Neural cell (in vitro differentiated cells): Measurements from ENCODE around the gene COBL. TPM values are rescaled to one million over a fixed set of nuclear protein-coding genes. Genes with fewer than 3 reads are reported as not detected.

Experiments used
- H2AFZ ChIP-seq: fragments of 200-600, 300-800 bp; sonication (generic), shearing (Covaris generic); 2 replicates; pipeline ENCODE4 v1.6.0; 2014; ENCODE audit warnings: low read depth, mild to moderate bottlenecking, antibody characterized with exemption, low read length, moderate library complexity
- H3F3A ChIP-seq: fragments of 200-600 bp; shearing (Covaris generic); 2 replicates; pipeline ENCODE4 v1.6.1; 2016; ENCODE audit warnings: mild to moderate bottlenecking, moderate library complexity, mixed read lengths, antibody characterized with exemption, low read length; ENCODE audit not compliant: insufficient read depth, poor library complexity, severe bottlenecking
- H3K27ac ChIP-seq: fragments of 200-600, 300-800 bp; sonication (generic), shearing (Covaris generic); 2 replicates; pipeline ENCODE4 v1.5.1; 2014; ENCODE audit warnings: mild to moderate bottlenecking, low read length, moderate library complexity
- H3K27me3 ChIP-seq: fragments of 300-800, 200-600 bp; sonication (generic), shearing (Covaris generic); 2 replicates; pipeline ENCODE4 v1.6.0; 2014; ENCODE audit warnings: mild to moderate bottlenecking, low read depth, low read length, moderate library complexity; ENCODE audit not compliant: insufficient read depth
- H3K36me3 ChIP-seq: fragments of 300-800, 200-600 bp; sonication (generic), shearing (Covaris generic); 2 replicates; pipeline ENCODE4 v1.5.1; 2014; ENCODE audit warnings: mild to moderate bottlenecking, antibody characterized with exemption, low read length, moderate library complexity; ENCODE audit not compliant: insufficient read depth
- H3K4me2 ChIP-seq: fragments of 300-800, 200-600 bp; sonication (generic), shearing (Covaris generic); 2 replicates; pipeline ENCODE4 v1.6.0; 2014; ENCODE audit warnings: mild to moderate bottlenecking, low read length
- H3K4me3 ChIP-seq: fragments of 300-800, 200-600 bp; sonication (generic), shearing (Covaris generic); 2 replicates; pipeline ENCODE4 v1.5.1; 2014; ENCODE audit warnings: mild to moderate bottlenecking, low read length, moderate library complexity
- H3K79me2 ChIP-seq: fragments of 200-600 bp; shearing (Covaris generic); replicated peaks from 2 replicates; pipeline ENCODE4 v1.6.0; 2014; ENCODE audit warnings: mild to moderate bottlenecking, low read length, moderate library complexity; ENCODE audit not compliant: insufficient read depth
- H3K9ac ChIP-seq: fragments of 300-800, 200-600 bp; sonication (generic), shearing (Covaris generic); 2 replicates; pipeline ENCODE4 v1.6.1; 2016; ENCODE audit warnings: mild to moderate bottlenecking, low read length, mixed read lengths
- H3K9me2 ChIP-seq: fragments of 200-600 bp; shearing (Covaris generic); 2 replicates; pipeline ENCODE4 v1.6.1; 2016; ENCODE audit warnings: mild to moderate bottlenecking, low read length, mixed read lengths; ENCODE audit not compliant: insufficient read depth
- H3K9me3 ChIP-seq: fragments of 200-600, 300-800 bp; sonication (generic), shearing (Covaris generic); 2 replicates; pipeline ENCODE4 v1.6.1; 2016; ENCODE audit warnings: mild to moderate bottlenecking, mixed run types, low read length, moderate library complexity, mixed read lengths
- H4K20me1 ChIP-seq: fragments of 200-600 bp; shearing (Covaris generic); 2 replicates; pipeline ENCODE4 v1.6.1; 2016; ENCODE audit warnings: mild to moderate bottlenecking, mixed run types; ENCODE audit not compliant: insufficient read depth
- CTCF ChIP-seq: fragments of 450-650 bp; IDR thresholded peaks from 2 replicates; pipeline ENCODE4 v1.5.1; 2014; ENCODE audit warnings: antibody characterized with exemption, mild to moderate bottlenecking, moderate library complexity; ENCODE audit not compliant: poor library complexity, severe bottlenecking
- EP300 ChIP-seq: fragments of 450-650 bp; conservative IDR thresholded peaks from 2 replicates; pipeline ENCODE4 v1.6.1; 2014; ENCODE audit warnings: antibody characterized with exemption, mild to moderate bottlenecking, moderate library complexity; ENCODE audit not compliant: poor library complexity, severe bottlenecking
- EZH2 ChIP-seq: fragments of 200-600, 300-800 bp; shearing (Covaris generic), sonication (generic); IDR thresholded peaks from 2 replicates; pipeline ENCODE4 v1.6.1; 2014; ENCODE audit warnings: antibody characterized with exemption, low read length, borderline replicate concordance, mild to moderate bottlenecking; ENCODE audit not compliant: insufficient read depth, poor library complexity, severe bottlenecking
- MXI1 ChIP-seq: fragments of 450-650 bp; conservative IDR thresholded peaks from 2 replicates; pipeline ENCODE4 v1.6.1; 2014; ENCODE audit warnings: antibody characterized with exemption, mild to moderate bottlenecking; ENCODE audit not compliant: poor library complexity, severe bottlenecking
- POLR2AphosphoS5 ChIP-seq: IDR thresholded peaks from 2 replicates; pipeline ENCODE4 v1.6.1; 2012
- RAD21 ChIP-seq: fragments of 450-650 bp; conservative IDR thresholded peaks from 2 replicates; pipeline ENCODE4 v1.6.1; 2014; ENCODE audit warnings: antibody characterized with exemption, mild to moderate bottlenecking, moderate library complexity
- REST ChIP-seq: IDR thresholded peaks from 2 replicates; pipeline ENCODE4 v1.6.1; 2012; ENCODE audit warnings: borderline replicate concordance
- SMC3 ChIP-seq: fragments of 450-650 bp; conservative IDR thresholded peaks from 2 replicates; pipeline ENCODE4 v1.6.1; 2014; ENCODE audit warnings: antibody characterized with exemption, mild to moderate bottlenecking, moderate library complexity; ENCODE audit not compliant: poor library complexity
- TAF1 ChIP-seq: IDR thresholded peaks from 2 replicates; pipeline ENCODE4 v1.6.1; 2012; ENCODE audit warnings: low read depth
- polyA plus RNA-seq: library from polyadenylated mRNA; depleted of rRNA; stranded (reverse); fragments of >200 nt; gene quantifications from 2 replicates; pipeline ENCODE4 v1.2.3, GENCODE V29; 2014

Gene COBL
- polyA plus RNA-seq, 1 donor from 2014 or later: 0.12 TPM

GRCh38 chr7:51242881-51243518 is 73.6 kb downstream of the COBL start:
- H3K9ac ChIP-seq: no peak overlapping the region
- no peak overlapping the region for H2AFZ ChIP-seq
- no peaks in the 10 kb centered on the region for H3K79me2 ChIP-seq
- H3K4me3 ChIP-seq: no peak overlapping the region
- no peak overlapping the region for H3K27ac ChIP-seq
- no peaks in the 10 kb centered on the region for H3K27me3 ChIP-seq
- H3F3A ChIP-seq: no peaks in the 10 kb centered on the region
- no peak overlapping the region for H3K4me2 ChIP-seq
- H3K36me3 ChIP-seq: no peaks in the 10 kb centered on the region
- H3K9me3 ChIP-seq: no peaks in the 10 kb centered on the region
- H3K9me2 ChIP-seq: no peaks in the 10 kb centered on the region
- TF ChIP-seq MXI1 (no peak), CTCF (no peak), REST (no peak), EP300 (no peak), POLR2AphosphoS5 (no peak), TAF1 (no peak), SMC3 (no peak), RAD21 (no peak), EZH2 (no peak)
- H4K20me1 ChIP-seq: no peaks in the 10 kb centered on the region

GRCh38 chr7:51242007-51242691 is 74.5 kb downstream of the COBL start:
- H2AFZ ChIP-seq: no peak overlapping the region
- no peaks in the 10 kb centered on the region for H3K9me2 ChIP-seq
- no peaks in the 10 kb centered on the region for H4K20me1 ChIP-seq
- H3K36me3 ChIP-seq: no peaks in the 10 kb centered on the region
- no peak overlapping the region for H3K9ac ChIP-seq
- H3K27ac ChIP-seq: no peak overlapping the region
- no peaks in the 10 kb centered on the region for H3K9me3 ChIP-seq
- no peaks in the 10 kb centered on the region for H3F3A ChIP-seq
- TF ChIP-seq EZH2 (no peak), SMC3 (no peak), POLR2AphosphoS5 (no peak), CTCF (no peak), REST (no peak), TAF1 (no peak), RAD21 (no peak), EP300 (no peak), MXI1 (no peak)
- no peaks in the 10 kb centered on the region for H3K27me3 ChIP-seq
- H3K79me2 ChIP-seq: no peaks in the 10 kb centered on the region
- no peak overlapping the region for H3K4me2 ChIP-seq
- no peak overlapping the region for H3K4me3 ChIP-seq
